ENCODE measurements around the gene SDC1. TPM values are rescaled to one million over a fixed set of nuclear protein-coding genes. Genes with fewer than 3 reads are reported as not detected.

The SDC1 gene
- total RNA-seq, 2 donors from 2014 or later: 156 to 213 TPM

DNA sequence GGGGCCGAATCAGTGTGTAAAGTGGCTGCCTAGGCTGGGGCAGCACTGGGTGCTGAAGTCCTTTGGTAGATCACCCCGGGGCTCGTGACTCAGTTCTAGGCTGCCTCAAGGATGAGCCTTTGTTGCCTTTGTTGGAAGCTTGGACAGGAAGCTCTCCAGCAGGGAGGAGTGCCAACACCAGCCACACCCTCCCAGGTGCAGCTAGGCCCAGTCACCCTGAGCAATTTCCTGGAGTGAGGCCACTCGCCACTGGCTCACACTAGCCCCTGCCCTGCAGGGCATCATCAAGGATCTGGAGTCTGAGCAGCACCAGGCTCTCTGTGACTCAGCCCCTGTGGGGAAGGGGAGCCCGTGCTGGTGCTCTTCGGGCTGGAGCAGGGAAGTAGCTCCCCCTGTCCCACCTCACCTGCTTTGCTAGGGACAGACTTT is 6.7 kb upstream of the SDC1 start:
- no peaks in the 10 kb centered on the region for H3K9me3 ChIP-seq
- H3K4me1 ChIP-seq: no peaks in the 10 kb centered on the region
- H3K36me3 ChIP-seq: no peaks in the 10 kb centered on the region
- intact Hi-C loops (cut with DNase I): no loop called here
- H3K27ac ChIP-seq: peak overlapping the region; percentile 44
- no peaks in the 10 kb centered on the region for H3K27me3 ChIP-seq
- peak overlapping the region; percentile 37 to 55 for H3K9ac ChIP-seq (ENCODE audit: low read depth in 2 of 2, low read length in 2 of 2)
- DNase-seq: peak; percentile 93
- no peak overlapping the region for H3K4me3 ChIP-seq
- TF ChIP-seq, protein P1, sequence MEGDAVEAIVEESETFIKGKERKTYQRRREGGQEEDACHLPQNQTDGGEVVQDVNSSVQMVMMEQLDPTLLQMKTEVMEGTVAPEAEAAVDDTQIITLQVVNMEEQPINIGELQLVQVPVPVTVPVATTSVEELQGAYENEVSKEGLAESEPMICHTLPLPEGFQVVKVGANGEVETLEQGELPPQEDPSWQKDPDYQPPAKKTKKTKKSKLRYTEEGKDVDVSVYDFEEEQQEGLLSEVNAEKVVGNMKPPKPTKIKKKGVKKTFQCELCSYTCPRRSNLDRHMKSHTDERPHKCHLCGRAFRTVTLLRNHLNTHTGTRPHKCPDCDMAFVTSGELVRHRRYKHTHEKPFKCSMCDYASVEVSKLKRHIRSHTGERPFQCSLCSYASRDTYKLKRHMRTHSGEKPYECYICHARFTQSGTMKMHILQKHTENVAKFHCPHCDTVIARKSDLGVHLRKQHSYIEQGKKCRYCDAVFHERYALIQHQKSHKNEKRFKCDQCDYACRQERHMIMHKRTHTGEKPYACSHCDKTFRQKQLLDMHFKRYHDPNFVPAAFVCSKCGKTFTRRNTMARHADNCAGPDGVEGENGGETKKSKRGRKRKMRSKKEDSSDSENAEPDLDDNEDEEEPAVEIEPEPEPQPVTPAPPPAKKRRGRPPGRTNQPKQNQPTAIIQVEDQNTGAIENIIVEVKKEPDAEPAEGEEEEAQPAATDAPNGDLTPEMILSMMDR (IDR thresholded peaks at IDR 0.05): no peak

GRCh38 chr2:20231159-20231558 is 6.2 kb upstream of the SDC1 start:
- intact Hi-C loops (cut with DNase I): no loop called here
- no peak for DNase-seq
- peak overlapping the region; percentile 37 to 55 for H3K9ac ChIP-seq (ENCODE audit: low read depth in 2 of 2, low read length in 2 of 2)
- no peaks in the 10 kb centered on the region for H3K4me1 ChIP-seq
- no peak overlapping the region for H3K4me3 ChIP-seq
- TF ChIP-seq, protein P1 (IDR thresholded peaks at IDR 0.05): no peak
- H3K36me3 ChIP-seq: no peaks in the 10 kb centered on the region
- peak overlapping the region; percentile 44 for H3K27ac ChIP-seq
- H3K9me3 ChIP-seq: no peaks in the 10 kb centered on the region
- H3K27me3 ChIP-seq: no peaks in the 10 kb centered on the region

GRCh38 chr2:20230114-20230425 is 5.1 kb upstream of the SDC1 start:
- TF ChIP-seq, protein P1 (IDR thresholded peaks at IDR 0.05): no peak
- Histone ChIP-seq H3K4me3 (no peak overlapping the region), H3K27me3 (no peaks in the 10 kb centered on the region), H3K9ac (ENCODE audit: low read depth in 2 of 2, low read length in 2 of 2) (no peak overlapping the region), H3K27ac (no peak overlapping the region), H3K36me3 (no peaks in the 10 kb centered on the region), H3K9me3 (no peaks in the 10 kb centered on the region), H3K4me1 (no peaks in the 10 kb centered on the region)
- DNase-seq: no peak
- intact Hi-C loops (cut with DNase I): no loop called here

DNA sequence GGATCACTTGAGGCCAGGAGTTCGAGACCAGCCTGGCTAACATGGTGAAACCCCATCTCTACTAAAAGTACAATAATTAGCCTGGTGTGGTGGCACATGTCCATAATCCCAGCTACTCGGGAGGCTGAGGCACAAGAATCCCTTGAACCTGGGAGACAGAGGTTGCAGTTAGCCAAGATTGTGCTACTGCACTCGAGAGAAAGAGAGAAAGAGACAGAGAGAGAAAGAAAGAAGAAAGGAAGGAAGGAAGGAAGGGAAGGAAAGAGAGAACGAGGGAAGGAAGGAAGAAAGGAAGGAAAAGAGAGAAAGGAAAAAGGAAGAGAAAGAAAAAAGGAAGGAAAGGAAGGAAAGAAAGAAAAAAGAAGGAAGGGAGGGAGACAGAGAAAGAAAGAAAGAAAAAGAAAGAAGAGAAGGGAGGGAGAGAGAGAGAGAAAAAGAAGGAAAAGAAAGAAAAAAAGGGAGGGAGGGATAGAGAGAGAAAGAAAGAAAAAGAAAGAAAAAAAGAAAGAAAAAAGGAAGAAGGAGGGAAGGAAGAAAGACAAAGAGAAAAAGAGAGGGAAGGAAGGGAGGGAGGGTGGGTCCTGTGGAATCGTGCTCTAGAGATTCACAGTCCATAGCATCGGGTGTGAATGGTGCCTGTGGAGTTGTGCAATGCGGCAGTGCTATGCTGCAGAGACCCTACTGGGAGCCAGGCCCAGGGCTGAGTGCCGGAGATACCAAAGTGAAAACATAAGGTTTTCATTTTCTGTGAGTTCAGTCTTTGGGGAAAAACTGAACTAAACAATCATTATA is 4.6 kb upstream of the SDC1 start:
- no peak overlapping the region for H3K27ac ChIP-seq
- H3K27me3 ChIP-seq: no peaks in the 10 kb centered on the region
- TF ChIP-seq, protein P1 (IDR thresholded peaks at IDR 0.05): no peak
- DNase-seq: peak; percentile 10
- intact Hi-C loops (cut with DNase I): loop anchor here (10.0 kb wide), 2 partner anchors 95 to 125 kb away; no protein-coding TSS in a partner anchor
- H3K9ac ChIP-seq (ENCODE audit: low read depth in 2 of 2, low read length in 2 of 2): no peak overlapping the region
- H3K4me3 ChIP-seq: no peak overlapping the region
- no peaks in the 10 kb centered on the region for H3K4me1 ChIP-seq
- no peaks in the 10 kb centered on the region for H3K9me3 ChIP-seq
- H3K36me3 ChIP-seq: no peaks in the 10 kb centered on the region

DNA sequence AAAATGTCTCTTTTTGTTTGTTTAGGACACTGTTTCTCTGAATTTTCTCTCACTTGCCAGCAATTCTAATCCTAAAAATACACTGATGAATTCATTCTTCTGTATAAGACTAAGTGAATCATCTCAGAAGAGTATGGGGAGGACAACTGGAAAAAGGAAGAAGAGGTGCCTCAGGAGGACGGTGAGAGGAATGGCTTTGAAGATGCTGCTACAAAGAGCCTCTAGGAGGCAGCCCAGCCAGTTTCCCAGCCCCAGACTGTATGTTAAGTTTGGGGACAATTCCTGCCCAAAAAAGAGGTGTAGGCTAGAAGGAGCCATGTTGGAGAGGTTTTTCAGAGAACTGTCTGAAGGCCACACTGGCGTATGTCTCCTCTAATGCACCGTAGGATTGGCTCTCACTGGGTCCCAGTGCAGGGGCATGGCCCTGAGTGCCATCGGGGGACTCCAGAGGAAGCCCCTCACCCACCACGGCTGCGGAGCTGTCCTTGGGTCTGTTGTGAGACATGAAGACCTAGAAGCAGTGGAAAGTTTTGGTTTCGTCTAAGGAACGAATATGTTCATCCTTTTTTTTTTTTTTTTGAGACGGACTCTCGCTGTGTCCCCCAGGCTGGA is 3.1 kb upstream of the SDC1 start:
- no peaks in the 10 kb centered on the region for H3K27me3 ChIP-seq
- TF ChIP-seq, protein P1 (IDR thresholded peaks at IDR 0.05): no peak
- H3K4me1 ChIP-seq: no peaks in the 10 kb centered on the region
- intact Hi-C loops (cut with DNase I): loop anchor here (10.0 kb wide), 2 partner anchors 93 to 123 kb away; no protein-coding TSS in a partner anchor
- H3K4me3 ChIP-seq: no peak overlapping the region
- no peaks in the 10 kb centered on the region for H3K36me3 ChIP-seq
- no peaks in the 10 kb centered on the region for H3K9me3 ChIP-seq
- H3K9ac ChIP-seq (ENCODE audit: low read depth in 2 of 2, low read length in 2 of 2): no peak overlapping the region
- peak; percentile 14 for DNase-seq
- no peak overlapping the region for H3K27ac ChIP-seq
